NCI-H1930 (cell line): ENCODE measurements around the gene LYVE1.

Experiments used
- DNase-seq, 2 experiments: peaks; one replicate each; lab custom pipeline; 2025; lab: John Stamatoyannopoulos, UW

The LYVE1 gene

DNA sequence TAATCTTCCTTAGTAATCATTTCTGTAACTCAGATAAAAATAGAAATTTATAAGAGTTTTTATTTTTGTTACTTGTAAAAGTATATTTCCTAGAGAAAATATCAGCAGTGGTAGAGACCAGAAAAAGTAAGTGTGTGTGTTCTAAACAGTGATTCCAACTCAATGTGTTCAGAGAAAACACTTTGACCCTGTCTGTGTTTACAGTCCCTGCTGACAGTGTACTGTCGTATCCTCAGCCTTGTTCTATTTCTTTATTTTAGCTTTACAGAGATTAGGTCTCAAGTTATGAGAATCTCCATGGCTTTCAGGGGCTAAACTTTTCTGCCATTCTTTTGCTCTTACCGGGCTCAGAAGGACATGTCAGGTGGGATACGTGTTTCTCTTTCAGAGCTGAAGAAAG lies 10.2 kb downstream of the LYVE1 start:
- no peak for DNase-seq

DNA sequence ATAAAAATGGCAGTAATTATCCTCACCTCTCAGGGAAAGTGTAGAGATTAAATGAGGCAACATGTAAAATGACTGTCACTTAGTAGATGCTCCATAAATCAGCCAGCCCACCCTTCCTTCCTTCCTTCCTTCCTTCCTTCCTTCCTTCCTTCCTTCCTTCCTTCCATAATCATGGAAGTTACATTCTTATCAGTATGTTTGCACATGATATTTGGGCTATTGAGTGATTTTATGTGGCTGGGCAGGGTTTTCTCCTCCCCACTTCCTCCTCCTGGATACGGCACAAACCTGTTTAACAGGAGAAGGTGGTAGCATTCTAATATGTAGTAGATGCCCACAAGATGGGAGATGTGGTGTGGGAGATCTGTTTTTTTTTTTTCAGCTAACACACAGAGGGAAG lies 11.9 kb downstream of the LYVE1 start:
- no peak for DNase-seq

DNA sequence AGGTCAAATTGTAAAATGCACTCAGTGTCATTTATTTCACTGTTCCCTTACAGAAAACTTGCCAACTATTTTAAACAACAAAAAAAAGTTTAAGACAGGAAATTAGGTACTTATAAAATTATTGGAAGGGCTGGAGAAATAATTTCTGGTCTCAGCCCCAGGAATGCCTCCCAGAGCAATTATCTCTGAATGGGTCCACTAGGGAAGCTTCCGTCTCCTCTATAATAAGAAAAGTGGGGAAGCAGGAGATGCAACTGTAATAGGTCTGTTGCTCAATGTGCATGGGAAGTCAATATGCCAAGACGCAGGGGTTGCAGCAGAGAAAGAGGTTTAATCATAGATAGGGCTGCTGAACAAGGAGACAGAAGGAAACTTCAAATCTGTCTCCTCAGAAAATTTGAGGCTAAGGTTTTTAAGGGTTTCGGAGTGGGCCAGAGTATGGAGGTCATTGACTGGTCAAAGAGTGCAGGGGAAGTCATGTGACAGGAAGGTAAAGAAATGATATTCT lies 16.6 kb downstream of the LYVE1 start:
- DNase-seq, result no peak

DNA sequence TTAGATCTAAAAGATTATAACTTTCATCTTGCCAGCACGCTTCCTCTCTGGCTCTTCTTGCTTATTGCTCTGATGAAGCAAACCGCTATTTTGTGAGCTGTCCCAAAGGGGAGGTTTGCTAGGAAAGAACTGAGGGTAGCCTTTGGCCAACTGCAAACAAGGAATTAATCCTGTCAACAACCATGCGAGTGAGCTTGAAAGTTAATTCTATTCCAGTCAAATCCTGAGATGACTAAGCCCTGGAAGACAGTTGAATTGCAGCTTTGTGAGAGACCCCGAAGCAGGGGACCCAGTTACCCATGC lies 17.2 kb downstream of the LYVE1 start:
- DNase-seq, result no peak

DNA sequence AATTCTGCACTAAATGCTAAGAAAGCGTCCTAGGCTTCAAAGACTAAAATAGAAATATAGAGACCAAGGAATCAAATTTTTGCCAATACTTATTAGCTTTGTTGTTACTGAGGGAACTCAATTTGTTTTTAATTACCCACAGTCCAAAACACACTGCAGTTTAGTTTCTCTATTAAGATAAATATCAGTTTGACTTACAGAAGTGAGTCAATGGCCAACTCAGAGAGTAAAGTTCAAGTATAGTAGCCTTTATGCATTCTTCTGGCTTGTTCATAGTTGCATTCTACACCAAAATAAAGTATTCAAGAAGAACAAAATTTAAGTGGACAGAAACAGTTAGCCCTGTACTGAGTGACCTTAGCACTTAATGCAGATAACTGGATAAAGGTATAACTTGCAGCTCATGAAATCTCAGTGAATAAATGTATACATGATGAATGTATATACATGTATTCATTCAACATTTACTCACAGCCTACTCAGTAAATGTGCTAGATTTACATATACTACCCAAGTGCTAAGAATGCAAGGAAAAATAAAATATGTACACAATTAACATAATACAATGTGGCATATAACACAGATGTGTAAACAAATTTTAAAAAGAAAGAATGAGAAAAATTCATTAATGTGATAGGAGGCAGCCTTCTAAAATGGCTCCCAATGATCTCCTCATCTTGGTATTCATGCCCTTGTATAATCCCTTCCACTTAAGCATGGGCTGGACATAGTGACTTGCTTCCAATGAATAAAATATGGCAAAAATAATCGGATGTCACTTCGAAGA lies 17.8 kb downstream of the LYVE1 start:
- DNase-seq, result no peak

DNA sequence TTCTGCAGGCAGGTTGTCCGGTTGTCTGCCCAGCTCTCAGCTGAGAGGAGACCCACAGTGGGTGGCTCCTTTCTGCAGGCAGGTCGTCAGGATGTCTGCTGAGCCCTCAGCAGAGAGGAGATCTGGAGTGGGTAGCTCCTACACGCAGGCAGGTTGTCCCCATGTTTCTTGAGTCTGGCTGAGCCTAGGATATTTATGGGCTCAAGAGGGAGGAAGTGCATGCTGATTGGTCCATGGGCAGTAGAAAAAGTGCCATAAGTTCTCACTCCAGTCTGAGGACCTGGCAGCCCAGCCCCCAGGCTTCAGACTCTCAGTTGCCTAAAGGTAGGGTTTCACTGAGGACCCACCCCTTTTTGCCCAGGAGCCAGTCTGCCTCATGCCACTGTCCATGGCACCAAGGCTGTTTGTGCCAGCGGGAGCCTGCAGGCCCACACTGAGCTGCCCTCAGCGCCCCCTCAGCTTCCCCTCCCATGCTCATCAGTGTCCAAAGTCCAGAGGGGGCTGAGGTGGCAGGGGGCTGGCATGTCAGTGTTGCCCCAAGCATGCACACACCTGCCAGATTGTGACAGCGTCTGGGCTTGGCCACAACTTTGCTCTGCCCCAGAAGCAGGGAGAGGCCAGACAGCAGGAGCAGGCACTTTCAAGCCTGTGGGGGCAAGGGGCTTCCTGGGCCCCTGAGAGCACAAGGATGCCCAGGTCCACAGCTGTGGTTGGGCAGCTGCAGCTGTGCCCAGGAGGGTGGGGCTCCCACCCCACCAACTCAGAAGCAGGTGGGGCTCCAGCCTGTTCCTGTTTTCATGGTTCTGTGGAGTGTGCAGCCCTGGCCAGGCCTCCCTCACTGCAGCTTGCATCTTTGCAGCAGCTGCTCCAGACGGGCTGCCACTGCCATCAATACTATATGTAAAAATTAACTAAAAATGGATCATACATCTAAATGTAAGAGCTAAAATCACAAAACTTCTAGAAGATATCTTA lies 23.7 kb downstream of the LYVE1 start:
- DNase-seq, result no peak

DNA sequence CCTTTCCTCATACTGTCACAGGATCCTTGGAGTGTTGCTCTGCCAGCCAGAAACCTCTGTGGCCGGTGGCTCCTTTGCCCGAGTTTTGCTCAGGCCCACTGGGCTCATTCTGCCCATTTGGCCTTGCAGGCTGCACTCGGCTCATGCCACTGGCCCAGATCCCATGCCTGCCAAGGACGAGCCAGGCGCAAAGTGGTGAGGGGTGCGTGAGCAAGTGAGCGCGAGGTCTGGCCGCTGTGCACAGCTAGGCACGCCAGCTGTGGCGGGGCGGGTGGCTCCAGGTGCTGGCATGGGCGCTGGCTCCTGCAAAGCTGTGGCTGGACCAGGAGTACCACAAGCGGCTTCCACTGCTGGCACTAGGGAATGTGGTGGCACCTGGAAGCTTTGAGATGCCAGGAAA lies 24.7 kb downstream of the LYVE1 start:
- no peak for DNase-seq

DNA sequence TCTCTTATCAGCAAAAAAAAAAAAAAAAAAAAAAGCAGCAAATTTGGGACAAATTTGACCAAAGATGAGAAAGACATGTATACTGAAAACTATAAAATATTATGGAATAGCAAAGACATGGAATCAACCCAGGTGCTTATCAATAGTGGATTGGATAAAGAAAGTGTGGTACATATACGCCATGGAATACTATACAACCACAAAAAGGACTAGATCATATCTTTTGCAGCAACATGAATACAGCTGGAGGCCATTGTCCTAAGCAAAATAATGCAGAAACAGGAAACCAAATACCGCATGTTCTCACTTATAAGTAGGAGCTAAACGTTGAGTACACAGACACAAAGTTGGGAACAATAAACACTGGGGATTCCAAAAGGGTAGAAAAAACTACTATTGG lies 25.7 kb downstream of the LYVE1 start:
- no peak for DNase-seq

DNA sequence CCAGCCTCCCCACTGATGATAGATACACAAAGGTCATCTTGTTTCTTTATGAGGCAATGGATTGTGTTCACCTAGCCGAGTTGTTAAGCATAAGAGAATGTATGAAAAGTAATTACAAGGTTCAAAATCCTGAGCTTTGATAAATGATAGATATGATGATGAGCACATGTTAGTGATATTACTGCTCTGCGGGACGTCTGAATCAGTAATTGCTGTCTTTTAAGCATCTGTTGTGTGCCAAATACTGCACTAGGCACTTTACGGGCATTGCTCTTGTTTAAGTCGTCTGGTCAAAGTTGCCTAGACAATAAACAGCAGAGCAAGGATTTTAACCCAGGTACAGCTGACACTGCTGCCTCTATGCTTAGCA lies 26.9 kb downstream of the LYVE1 start:
- DNase-seq, result no peak

DNA sequence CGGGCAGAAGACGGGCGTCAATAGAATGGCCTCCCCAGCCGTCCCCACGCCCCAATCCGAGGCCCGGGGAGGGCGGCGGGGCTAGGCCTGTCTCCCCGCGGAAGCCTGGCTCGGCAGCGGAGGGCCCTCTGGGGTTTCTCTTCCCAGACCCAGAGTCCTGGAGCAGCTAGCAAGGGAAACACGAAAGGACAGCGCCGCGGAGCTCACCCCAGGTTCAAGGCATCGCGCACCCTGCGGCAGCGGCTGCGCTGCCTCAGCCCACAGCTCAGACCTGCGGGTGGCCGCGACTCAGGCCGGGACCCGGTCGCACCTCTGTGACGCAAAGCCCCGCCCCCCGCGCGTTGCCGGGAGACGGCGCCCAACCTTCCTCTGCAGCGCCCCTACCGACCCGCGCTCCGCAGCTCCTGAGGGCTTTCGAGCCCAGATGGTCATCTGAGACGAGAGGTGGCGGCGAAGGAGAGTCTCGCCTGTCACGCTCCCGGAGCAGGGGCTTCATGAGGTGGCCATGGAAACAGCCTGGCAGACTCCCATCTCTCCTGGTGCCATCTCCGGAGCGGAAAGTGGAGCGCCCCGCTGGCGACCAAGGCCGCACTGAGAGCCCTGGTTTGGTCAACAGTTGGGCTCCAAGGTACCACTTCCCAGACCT lies 27.4 kb downstream of the LYVE1 start, which contains the start of gene RNF141:
RNF141 (minus strand) TSS at position 273 of the 646 bp plus-strand sequence. CDS start 7,029 bp downstream, outside the sequence.
- peak; percentile 97 to 98 for DNase-seq

DNA sequence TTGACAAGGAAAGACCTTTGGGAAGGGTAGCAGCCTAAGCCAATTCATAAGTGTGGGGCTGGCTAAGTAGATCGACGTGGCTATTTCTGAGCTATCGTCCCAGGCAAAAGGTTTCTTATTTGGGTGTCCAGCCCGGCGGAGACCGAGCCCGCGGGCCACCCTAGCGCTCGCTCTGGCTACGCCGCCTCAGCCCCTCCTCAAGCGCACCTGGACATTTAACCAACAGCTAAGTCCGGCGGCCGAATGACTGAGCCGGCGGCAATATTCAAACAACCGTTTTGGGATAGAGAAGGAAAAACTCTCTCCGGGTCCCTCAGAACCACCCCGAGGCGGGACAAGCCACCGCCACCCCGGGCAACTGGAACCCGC lies 27.9 kb downstream of the LYVE1 start:
- no peak for DNase-seq

DNA sequence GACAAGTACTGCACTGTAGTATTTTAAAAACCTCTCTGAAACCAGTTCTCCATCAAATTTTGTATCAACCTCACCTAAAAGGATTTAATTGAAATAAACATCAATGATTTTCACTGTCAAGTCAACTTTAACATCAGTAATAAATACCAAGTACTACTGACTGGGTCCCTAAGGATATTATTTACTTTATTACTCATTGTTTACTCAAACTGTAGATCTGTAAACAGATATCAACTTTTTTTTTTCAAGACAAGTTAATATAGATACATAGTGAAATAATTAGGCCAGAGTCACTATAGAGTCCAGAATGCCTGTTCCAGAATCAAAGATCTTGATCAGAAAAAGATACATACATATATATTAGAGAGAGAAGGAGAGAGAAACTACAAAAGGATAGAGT lies 29.1 kb downstream of the LYVE1 start:
- no peak for DNase-seq

DNA sequence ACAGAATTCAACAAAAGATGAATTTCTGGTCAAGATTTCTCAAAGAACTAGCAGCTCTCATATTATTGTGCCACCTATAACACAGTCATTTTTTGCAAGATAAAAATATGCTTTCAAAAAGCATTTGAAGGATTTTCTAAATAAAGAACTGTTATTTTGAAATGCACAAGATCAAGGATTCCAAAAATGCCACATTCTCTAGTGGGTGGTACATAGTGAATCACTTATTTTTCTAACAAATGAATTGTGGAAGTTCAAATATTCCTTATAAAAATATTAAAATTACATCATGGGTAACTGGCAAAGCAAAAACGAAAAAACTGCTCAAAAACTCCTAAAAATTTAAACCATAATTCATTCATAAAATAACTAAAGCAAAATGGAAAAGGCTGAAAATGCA lies 29.5 kb downstream of the LYVE1 start:
- DNase-seq, result no peak

DNA sequence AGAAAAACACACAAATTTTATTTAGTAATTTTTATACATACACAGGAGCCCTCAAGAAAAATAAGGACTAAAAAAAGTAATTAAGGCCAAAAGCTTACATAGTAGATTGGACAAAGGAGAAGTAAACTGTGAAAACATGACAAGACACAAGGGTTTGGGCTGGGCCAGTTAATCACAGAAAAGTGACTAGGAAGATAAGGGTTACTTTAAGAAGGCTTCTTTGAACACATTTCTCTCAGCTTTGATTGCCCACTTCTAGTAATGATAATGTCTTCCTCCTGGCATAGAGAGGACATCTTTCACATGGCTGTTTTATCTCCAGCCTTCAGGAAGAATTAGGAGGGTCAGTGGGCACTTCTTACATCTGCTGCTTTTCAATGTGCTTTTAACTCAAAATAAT lies 30.9 kb downstream of the LYVE1 start:
- DNase-seq, result no peak

DNA sequence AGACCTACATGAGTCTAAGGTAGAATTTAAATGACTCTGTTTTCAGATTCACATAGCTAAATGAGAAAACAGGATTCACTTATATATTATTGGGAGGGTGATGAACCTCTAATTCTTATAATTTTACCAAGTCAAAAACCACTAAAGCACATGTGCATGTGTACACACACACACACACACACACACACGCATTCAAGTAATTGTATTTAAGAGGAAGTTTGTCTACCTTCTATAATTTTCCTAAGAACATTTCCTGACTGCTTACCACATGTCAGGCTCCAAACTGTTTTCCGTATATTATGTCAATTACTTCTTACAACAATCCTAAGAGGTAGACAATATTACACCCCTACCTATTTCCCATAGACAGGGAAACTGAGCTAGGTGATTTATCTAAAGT lies 34.1 kb downstream of the LYVE1 start:
- DNase-seq, result no peak

DNA sequence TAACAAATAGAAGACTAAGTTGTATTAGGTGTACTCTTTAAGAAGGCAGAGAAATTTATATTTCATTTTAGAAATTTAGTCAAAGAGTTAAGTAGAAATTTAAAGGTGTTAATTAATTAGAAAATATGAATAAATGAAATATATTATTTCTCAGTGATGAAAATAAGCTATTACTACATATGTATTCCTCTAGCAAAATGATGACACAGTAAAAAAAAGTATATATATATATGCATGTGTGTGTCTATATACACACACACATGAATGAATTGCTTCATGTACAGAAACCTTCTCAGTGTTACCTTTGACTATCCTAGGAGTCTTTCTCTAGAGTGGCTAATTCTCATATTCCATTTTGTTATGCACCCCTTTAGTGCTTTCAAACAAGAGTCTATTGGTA lies 35.1 kb downstream of the LYVE1 start:
- no peak for DNase-seq

DNA sequence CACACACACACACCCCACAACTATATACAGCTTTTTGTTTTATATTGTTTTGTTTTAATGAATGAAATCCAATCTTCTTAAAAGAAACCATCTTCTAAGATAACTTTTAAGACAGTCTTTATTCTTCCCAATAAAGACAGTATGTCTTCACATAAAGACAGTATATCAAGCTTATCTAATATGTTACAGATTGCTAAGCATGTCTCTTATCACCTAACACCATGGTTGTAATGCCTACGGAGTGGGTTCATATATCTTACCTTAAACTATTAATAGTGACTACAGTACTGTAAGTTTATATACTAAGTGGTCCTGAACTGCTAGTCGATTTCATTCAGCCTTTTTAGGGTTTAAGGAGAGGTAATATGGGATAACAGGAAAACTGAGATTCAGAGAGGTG lies 35.9 kb downstream of the LYVE1 start:
- DNase-seq, result no peak

DNA sequence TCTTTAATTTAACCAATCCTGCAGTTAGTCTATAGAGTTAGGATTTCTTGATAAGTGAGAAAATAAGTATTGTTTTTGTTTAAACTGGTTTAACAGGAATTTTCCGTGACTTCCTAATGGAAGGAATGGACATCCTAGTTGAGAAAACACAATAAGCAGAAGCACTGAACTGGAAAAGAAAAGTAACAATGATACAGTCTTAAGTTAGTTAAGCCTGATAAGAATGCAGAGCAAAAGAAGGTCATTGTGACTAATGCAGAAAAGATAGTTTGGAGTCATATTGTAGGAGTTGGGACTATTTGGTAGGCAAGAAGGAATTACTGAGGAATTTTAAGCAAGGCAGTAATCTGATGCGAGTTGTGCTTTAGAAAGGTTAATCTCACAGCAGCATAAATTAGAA lies 39.2 kb downstream of the LYVE1 start:
- no peak for DNase-seq

DNA sequence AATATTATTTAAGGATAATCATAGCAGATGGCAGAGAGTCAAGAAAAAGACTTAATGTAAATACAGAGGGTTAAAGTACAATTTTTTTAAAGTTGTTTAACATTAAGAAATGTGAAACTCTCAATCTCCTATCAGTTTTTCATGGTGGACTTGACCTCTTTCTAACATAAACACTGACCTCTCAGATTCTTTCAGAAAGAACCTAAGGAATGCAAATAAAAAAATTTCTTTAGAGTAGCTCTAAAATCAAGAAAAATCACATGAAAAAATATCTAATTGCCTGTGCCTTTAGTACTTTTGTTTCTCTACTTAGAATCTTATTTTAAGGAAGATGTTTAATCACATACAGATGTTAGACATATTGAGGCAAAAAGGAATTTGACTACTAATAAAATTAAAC lies 40.3 kb downstream of the LYVE1 start:
- DNase-seq, result no peak

DNA sequence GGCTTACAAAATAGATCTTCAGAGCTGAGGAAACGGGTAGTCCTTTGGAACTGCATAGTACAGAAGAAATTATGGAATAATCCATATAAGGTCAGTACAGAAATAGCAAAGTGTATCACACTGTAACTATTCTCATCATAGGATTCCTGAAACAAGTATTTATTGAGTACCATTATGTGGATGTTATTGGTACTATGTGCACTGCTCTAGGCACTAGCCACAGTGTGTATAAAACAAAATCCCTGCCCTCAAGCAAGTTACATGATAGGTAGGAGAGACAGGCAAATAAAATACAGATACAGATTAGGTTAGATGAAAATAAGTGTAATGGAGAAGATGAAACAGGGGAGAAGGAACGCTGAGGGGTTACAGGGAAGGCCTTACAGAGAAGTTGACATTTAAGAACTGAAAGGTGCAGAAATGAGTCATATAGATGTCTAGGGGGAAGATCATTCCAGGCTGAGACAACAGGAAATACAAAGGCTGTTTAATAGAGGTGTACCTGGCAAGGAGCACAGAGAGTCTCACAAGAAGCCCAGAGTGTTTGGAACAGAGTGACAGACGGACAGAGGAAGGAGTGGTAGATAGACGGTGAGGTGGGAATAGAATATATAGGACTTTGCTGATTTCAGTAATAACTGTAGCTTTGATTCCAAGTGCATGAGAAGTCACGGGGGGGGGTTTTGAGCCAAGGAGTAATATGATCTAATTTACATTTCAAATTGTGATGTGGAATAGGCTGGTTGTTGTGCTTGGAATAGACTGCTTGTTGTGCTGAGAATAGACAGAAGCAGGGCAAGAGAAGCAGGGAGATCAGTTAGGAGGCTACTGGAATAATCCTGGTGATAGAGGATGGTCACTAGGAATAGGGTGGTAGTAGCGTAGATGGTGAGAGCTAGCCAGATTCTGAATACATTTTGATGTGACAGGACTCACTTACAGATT lies 41.2 kb downstream of the LYVE1 start:
- DNase-seq, result no peak

DNA sequence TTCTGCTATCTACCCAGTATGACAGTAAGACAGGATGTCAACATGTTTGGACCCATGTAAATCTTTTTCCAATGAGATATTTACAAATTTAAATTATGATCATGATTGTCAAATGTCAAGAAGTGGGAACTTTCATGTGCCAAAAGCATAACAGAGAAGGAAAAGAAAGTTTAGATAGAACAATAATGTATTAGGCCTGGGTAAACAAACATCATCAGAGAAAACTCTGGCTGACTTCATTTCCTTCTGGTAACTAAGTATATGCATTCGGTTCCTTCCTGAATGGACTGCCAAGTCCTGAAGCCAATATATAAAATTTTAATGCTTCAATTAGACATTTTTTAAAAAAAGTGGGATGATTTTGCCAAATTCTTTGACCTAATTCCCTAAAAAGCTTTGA lies 44.0 kb downstream of the LYVE1 start:
- DNase-seq, result no peak

DNA sequence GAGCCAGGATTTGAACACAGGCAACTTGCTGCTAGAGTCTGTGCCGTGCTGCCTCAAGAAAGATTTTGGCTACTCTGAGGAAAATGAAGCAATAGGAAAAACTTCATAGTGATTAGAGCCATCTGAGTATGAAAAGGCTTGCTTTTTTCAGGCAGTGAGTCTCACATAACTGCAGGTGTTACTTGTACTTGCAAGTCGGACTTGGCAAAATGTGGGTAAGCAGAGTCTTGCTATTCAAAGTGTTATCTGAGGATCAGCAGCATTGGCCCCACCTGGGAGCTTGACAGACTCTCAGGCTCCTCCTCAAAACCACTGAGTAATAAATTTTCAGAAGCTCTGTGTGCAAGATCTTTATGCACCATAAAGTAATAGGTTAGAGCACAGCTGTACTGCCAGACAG lies 45.5 kb downstream of the LYVE1 start:
- DNase-seq, result no peak
